Measurements from ENCODE around the gene TDRD10. TPM values are rescaled to one million over a fixed set of nuclear protein-coding genes. Genes with fewer than 3 reads are reported as not detected.

TDRD10 gene
- total and polyA plus RNA-seq, 2 donors (not counting 1 experiment from before 2014, with no cell fraction given): 0.06 TPM; not detected in 1

DNA sequence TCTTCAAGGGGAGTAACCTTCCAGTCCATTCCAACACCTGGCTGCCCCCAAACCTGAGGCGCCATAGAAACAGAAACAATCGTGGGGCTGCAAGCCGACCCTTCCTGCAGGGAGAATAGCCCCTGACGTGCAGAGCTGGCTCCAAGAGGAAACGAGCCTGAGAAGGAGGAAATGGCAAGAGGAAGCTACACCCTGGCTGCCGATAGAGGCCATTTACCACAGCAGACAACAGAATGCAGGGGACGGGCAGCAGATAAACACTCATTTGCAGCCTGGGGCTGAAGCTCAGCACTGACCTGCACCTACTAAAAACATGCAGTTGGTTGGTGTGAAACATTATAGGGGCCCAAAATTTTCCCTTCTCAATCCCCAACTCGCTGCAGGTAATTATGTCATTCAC is 8.7 kb upstream of the TDRD10 start:
- Histone ChIP-seq H3K4me1 (ENCODE audit: control insufficient read depth in 2 of 2, insufficient read depth in 2 of 2, low read length in 2 of 2) (peaks cover 65 to 68% of the 10 kb centered on the region in 2 donors), H4K20me1 (ENCODE audit: control insufficient read depth, insufficient read depth, low read length, poor library complexity, severe bottlenecking) (no peaks in the 10 kb centered on the region), H2AFZ (ENCODE audit: insufficient read depth, low read depth, low read length, poor library complexity, severe bottlenecking) (no peak overlapping the region), H3K4me2 (replicated peaks; ENCODE audit: low read depth, low read length, poor library complexity, severe bottlenecking) (peak overlapping the region; percentile 71), H3K27ac (ENCODE audit: low read length in 2 of 2) (peak overlapping the region in 1 of 2 donors; percentile 30), H3K27me3 (replicated peaks in 1 of 4; ENCODE audit: control extremely low read depth in 1 of 4, control insufficient read depth in 3 of 4, insufficient read depth in 4 of 4, low read length in 3 of 4) (no peaks in the 10 kb centered on the region), H3K36me3 (replicated peaks in 1 of 2; ENCODE audit: control extremely low read depth in 1 of 2, control insufficient read depth in 1 of 2, extremely low read depth in 1 of 2, insufficient read depth in 2 of 2, low read length in 1 of 2) (no peaks in the 10 kb centered on the region), H3K9ac (ENCODE audit: low read length) (peak overlapping the region; percentile 17), H3K4me3 (ENCODE audit: control extremely low read depth in 1 of 5, extremely low read depth in 1 of 5, insufficient read depth in 1 of 5, low read depth in 2 of 5, low read length in 4 of 5) (peak overlapping the region in 1 of 5 experiments; percentile 39), H3K79me2 (ENCODE audit: control insufficient read depth, insufficient read depth, low read length) (no peaks in the 10 kb centered on the region), H3K9me3 (ENCODE audit: control extremely low read depth in 1 of 3, control insufficient read depth in 2 of 3, insufficient read depth in 1 of 3, low read length in 2 of 3) (no peaks in the 10 kb centered on the region)
- DNase-seq (peak; percentile 68), ATAC-seq (ENCODE audit: low read depth) (peak; percentile 61)
- Mint-ChIP-seq H3K4me1 (peaks cover 60% of the 10 kb centered on the region), H3K27ac (peak overlapping the region; percentile 79), H3K4me3 (peak overlapping the region; percentile 79), H3K9me3 (ENCODE audit: insufficient read depth) (no peaks in the 10 kb centered on the region), H3K27me3 (no peaks in the 10 kb centered on the region)
- ChIA-PET POLR2A (no interaction called here), CTCF (interaction anchor here (4.5 kb wide), 1 partner anchor 12 kb away, joined by 46 read pairs; no protein-coding TSS in a partner anchor)
- 8% methylated on average over 7 of the region's 8 CpGs for WGBS (ENCODE audit: insufficient coverage)
- intact Hi-C loops (cut with micrococcal nuclease): loop anchor here (1.0 kb wide), 1 partner anchor 11 kb away; no protein-coding TSS in a partner anchor
- TF ChIP-seq, protein P1, sequence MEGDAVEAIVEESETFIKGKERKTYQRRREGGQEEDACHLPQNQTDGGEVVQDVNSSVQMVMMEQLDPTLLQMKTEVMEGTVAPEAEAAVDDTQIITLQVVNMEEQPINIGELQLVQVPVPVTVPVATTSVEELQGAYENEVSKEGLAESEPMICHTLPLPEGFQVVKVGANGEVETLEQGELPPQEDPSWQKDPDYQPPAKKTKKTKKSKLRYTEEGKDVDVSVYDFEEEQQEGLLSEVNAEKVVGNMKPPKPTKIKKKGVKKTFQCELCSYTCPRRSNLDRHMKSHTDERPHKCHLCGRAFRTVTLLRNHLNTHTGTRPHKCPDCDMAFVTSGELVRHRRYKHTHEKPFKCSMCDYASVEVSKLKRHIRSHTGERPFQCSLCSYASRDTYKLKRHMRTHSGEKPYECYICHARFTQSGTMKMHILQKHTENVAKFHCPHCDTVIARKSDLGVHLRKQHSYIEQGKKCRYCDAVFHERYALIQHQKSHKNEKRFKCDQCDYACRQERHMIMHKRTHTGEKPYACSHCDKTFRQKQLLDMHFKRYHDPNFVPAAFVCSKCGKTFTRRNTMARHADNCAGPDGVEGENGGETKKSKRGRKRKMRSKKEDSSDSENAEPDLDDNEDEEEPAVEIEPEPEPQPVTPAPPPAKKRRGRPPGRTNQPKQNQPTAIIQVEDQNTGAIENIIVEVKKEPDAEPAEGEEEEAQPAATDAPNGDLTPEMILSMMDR (IDR thresholded peaks at IDR 0.05): no peak
- TF ChIP-seq EZH2 (IDR thresholded peaks at IDR 0.05; ENCODE audit: borderline replicate concordance, insufficient read depth, low read depth, low read length, poor library complexity, severe bottlenecking): no peak

DNA sequence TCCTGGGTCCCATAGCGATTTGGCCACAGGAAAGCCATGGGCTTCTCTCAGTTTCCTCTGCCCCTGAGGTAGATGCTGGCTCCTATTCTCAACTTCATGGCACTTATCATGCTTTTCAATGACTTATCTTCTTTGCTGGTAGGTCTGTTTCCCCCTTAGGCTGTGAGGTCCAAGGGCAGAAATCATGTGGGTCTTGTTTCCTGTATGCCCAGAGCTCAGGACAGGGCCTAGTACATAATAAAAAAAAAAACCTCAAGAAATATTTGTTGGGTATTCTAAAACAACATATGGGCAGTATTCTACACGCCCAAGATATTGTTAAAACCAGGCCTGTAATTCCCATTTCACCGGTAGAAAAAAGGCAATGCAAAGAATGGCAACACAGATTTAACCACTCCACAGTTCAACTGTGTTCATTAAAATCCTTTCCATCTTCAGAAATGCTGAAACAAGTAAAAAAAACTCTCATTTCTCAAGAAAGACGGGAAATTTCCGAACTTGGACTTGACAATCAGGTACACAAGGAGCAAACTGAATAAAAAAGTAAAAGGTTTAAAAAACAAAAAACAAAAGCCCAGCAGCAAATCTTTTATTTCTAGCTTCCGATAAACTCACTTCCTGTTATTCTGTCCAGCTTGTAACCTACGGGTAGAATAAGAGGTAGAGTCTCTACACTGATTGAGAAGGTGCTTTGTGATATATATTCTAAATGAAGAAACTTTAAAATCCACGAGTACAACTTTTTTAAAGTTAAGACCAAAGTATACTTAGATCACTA is 6.3 kb upstream of the TDRD10 start:
- Histone ChIP-seq H3K4me1 (ENCODE audit: control insufficient read depth in 2 of 2, insufficient read depth in 2 of 2, low read length in 2 of 2) (peaks cover 60 to 62% of the 10 kb centered on the region in 2 donors), H3K79me2 (ENCODE audit: control insufficient read depth, insufficient read depth, low read length) (no peaks in the 10 kb centered on the region), H3K4me2 (replicated peaks; ENCODE audit: low read depth, low read length, poor library complexity, severe bottlenecking) (peak overlapping the region; percentile 31), H3K9me3 (ENCODE audit: control extremely low read depth in 1 of 3, control insufficient read depth in 2 of 3, insufficient read depth in 1 of 3, low read length in 2 of 3) (no peaks in the 10 kb centered on the region), H2AFZ (ENCODE audit: insufficient read depth, low read depth, low read length, poor library complexity, severe bottlenecking) (no peak overlapping the region), H3K9ac (ENCODE audit: low read length) (no peak overlapping the region), H3K27ac (ENCODE audit: low read length in 2 of 2) (no peak overlapping the region), H3K4me3 (ENCODE audit: control extremely low read depth in 1 of 5, extremely low read depth in 1 of 5, insufficient read depth in 1 of 5, low read depth in 2 of 5, low read length in 4 of 5) (no peak overlapping the region), H3K36me3 (replicated peaks in 1 of 2; ENCODE audit: control extremely low read depth in 1 of 2, control insufficient read depth in 1 of 2, extremely low read depth in 1 of 2, insufficient read depth in 2 of 2, low read length in 1 of 2) (no peaks in the 10 kb centered on the region), H3K27me3 (replicated peaks in 1 of 4; ENCODE audit: control extremely low read depth in 1 of 4, control insufficient read depth in 3 of 4, insufficient read depth in 4 of 4, low read length in 3 of 4) (peaks cover 0 to 14% (median 12%) of the 10 kb centered on the region in 4 experiments), H4K20me1 (ENCODE audit: control insufficient read depth, insufficient read depth, low read length, poor library complexity, severe bottlenecking) (no peaks in the 10 kb centered on the region)
- Mint-ChIP-seq H3K27me3 (peaks cover 10% of the 10 kb centered on the region), H3K4me3 (no peak overlapping the region), H3K9me3 (ENCODE audit: insufficient read depth) (no peaks in the 10 kb centered on the region), H3K4me1 (peaks cover 61% of the 10 kb centered on the region), H3K27ac (no peak overlapping the region)
- intact Hi-C loops (cut with micrococcal nuclease): no loop called here
- TF ChIP-seq, protein P1 (IDR thresholded peaks at IDR 0.05): no peak
- DNase-seq (no peak), ATAC-seq (ENCODE audit: low read depth) (no peak)
- WGBS (ENCODE audit: insufficient coverage): 90% methylated on average over 3 of the region's 8 CpGs
- POLR2A ChIA-PET: interaction anchor here (0.6 kb wide), 1 partner anchor 505 kb away, joined by 3 read pairs; no protein-coding TSS in a partner anchor
- CTCF ChIA-PET: interaction anchor here (1.5 to 1.8 kb wide), 3 partner anchors 15 to 51 kb away, joined by 4 to 9 read pairs (median 7); no protein-coding TSS in a partner anchor

All from B cell (primary cell).